GM12872 (cell line): ENCODE data around the gene COIL.

Source experiments
- TF ChIP-seq, protein P1 (sequence below): IDR thresholded peaks from 3 replicates; pipeline ENCODE4 v1.5.1; 2011; ENCODE audit warnings: low read depth, mild to moderate bottlenecking, low read length, moderate library complexity; ENCODE audit not compliant: insufficient read depth

The COIL gene

DNA sequence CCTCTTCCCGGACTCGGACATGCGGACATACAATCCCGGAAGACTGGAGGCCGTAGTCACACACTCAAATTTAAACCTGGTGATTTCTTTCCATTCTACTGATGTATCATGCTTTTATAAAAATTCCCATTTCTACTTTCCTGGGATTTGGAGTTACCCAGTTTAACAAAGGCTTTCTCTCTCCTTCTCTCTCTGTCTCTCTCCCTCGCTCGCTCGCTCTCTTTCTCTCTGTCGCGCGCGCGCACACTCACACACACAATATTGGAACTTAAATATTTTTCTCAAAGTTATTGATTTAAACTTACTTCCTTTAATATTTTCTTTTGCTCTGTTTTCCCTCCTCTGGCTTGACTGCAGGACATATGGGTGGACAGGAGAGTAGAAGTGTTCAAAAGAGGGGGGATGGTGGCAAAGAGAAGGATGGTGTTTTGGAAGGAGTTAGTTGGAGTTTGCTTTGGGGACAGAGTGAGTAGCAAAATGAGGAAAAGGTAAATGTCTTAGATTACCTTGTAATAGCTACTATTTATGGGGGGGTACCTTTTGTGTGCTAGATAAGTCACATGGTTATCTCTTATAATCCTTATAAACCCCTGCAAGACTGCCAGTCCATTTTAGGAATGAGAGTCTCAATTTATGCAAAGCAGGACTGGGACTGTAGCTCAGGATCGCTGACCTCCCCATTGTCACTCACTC is 46.1 kb downstream of the COIL start:
- TF ChIP-seq, protein P1, sequence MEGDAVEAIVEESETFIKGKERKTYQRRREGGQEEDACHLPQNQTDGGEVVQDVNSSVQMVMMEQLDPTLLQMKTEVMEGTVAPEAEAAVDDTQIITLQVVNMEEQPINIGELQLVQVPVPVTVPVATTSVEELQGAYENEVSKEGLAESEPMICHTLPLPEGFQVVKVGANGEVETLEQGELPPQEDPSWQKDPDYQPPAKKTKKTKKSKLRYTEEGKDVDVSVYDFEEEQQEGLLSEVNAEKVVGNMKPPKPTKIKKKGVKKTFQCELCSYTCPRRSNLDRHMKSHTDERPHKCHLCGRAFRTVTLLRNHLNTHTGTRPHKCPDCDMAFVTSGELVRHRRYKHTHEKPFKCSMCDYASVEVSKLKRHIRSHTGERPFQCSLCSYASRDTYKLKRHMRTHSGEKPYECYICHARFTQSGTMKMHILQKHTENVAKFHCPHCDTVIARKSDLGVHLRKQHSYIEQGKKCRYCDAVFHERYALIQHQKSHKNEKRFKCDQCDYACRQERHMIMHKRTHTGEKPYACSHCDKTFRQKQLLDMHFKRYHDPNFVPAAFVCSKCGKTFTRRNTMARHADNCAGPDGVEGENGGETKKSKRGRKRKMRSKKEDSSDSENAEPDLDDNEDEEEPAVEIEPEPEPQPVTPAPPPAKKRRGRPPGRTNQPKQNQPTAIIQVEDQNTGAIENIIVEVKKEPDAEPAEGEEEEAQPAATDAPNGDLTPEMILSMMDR: no peak

DNA sequence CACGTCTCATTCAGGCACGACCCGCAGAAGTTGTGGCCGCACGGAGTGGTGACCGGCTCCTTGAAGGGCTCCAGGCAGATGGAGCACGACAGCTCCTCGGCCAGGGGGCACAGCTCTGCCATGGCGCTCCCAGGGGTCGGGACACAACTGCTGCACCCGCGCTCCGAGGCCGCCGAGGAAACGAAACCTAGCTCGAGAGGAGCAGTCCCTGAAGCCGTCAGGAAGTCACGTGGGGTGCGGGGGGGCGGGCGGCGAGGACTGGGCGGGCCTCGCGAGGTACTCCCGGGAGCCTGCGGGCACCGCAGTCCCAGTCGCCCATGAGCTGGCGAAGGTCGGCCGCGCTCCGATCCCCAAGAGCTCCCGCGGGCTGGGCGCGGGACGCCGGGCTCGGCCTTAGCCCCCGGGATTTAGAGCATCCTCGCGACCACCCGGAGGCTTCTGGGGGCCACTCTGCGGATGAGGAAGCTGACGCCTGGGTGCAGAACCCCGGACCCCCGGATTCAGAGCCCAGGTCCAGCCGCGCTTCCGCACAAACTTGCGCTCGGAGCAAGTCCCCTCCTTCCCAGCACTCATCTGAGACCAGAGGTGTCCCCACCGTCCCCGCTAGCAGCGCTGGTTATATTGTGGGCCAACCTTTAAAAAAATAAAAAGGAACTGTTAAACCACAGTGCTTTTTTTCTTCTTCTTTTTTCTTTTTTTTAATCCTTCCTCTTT is 46.8 kb downstream of the COIL start, which contains the start of gene TRIM25:
Gene TRIM25, minus strand, starts transcription at position 183 of the 714 bp plus-strand sequence. Its CDS starts 61 bp downstream, at position 122.
- TF ChIP-seq, protein P1: no peak

DNA sequence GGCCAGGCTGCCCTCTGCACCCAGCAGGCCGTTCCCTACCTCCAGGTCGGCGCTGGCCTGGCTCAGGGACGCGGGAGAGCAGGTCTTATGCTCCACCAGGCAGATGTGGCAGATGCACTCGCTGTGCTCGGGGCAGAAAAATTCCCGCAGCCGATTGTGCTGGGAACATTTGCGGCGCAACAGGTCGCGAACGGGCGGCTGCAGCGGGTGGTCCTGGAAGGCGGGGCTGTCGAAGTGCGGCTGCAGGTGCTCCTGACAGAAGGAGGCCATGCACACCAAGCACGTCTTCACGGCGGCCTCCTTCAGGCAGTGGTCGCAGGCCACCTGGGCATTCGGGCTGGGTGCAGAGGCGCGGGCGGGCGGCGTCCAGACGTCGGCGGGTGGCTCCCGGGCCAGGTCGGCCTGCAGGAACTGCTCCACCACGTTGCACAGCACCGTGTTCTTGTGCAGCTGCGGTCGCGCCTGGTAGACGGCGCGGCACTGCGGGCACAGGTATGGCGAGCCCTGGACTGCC is 47.4 kb downstream of the COIL start:
- TF ChIP-seq, protein P1: no peak

DNA sequence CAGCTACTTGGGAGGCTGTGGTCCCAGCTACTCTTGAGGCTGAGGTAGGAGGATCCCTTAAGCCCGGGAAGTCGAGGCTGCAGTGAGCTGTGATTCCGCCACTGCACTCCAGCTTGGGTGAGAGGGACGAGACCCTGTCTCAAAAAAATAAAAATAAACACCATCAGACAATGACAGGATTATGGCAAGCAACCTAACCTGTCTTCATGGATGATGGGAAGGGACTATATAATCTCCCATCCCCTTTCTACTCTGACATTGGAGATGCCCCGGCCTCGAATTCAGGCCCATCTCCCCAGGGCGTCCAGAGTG is 47.9 kb downstream of the COIL start:
- TF ChIP-seq, protein P1: no peak

- TF ChIP-seq, protein P1: no peak
Observed at GRCh38 chr17:56912105-56912999, 48.5 kb downstream of the COIL start.

GRCh38 chr17:56910509-56911235 is 50.2 kb downstream of the COIL start:
- TF ChIP-seq, protein P1: no peak
